Measurements from ENCODE around the gene ARHGAP4. TPM values are rescaled to one million over a fixed set of nuclear protein-coding genes. Genes with fewer than 3 reads are reported as not detected.
A peak's percentile ranks its signal among the peaks of the same experiment; 100 is the strongest.

Gene ARHGAP4
- total and polyA plus RNA-seq, 10 donors = 176 to 713 (median 269) TPM

- 94 to 100% (median 98%) methylated on average over 1 to 44 of the region's 44 CpGs for WGBS, 5 donors
- intact Hi-C loops (cut with DNase I; ENCODE audit: low total_unique reads) = no loop called here
- peak; percentile 74 for DNase-seq
- H3K4me1 ChIP-seq = peaks cover 0 to 16% (median 9%) of the 10 kb centered on the region in 6 donors
- no peaks in the 10 kb centered on the region for H3K9me3 ChIP-seq
- peaks cover 0 to 3% (median 0%) of the 10 kb centered on the region in 7 donors for H3K27me3 ChIP-seq (replicated peaks in 1 of 7)
- no peak for TF ChIP-seq POLR2AphosphoS5 (IDR thresholded peaks at IDR 0.05)
- no peak for TF ChIP-seq POLR2A (IDR thresholded peaks at IDR 0.05)
- TF ChIP-seq, protein P1, sequence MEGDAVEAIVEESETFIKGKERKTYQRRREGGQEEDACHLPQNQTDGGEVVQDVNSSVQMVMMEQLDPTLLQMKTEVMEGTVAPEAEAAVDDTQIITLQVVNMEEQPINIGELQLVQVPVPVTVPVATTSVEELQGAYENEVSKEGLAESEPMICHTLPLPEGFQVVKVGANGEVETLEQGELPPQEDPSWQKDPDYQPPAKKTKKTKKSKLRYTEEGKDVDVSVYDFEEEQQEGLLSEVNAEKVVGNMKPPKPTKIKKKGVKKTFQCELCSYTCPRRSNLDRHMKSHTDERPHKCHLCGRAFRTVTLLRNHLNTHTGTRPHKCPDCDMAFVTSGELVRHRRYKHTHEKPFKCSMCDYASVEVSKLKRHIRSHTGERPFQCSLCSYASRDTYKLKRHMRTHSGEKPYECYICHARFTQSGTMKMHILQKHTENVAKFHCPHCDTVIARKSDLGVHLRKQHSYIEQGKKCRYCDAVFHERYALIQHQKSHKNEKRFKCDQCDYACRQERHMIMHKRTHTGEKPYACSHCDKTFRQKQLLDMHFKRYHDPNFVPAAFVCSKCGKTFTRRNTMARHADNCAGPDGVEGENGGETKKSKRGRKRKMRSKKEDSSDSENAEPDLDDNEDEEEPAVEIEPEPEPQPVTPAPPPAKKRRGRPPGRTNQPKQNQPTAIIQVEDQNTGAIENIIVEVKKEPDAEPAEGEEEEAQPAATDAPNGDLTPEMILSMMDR (IDR thresholded peaks at IDR 0.05 in 8 of 11, conservative IDR thresholded peaks at IDR 0.05 in 3 of 11) = no peak
- H3K27ac ChIP-seq = no peak overlapping the region
- peaks cover 6 to 100% (median 96%) of the 10 kb centered on the region in 6 donors for H3K36me3 ChIP-seq
- no peak overlapping the region for H3K4me3 ChIP-seq
These were observed 28.6 kb upstream of the ARHGAP4 start for GRCh38 chrX:153954558-153955227.

DNA sequence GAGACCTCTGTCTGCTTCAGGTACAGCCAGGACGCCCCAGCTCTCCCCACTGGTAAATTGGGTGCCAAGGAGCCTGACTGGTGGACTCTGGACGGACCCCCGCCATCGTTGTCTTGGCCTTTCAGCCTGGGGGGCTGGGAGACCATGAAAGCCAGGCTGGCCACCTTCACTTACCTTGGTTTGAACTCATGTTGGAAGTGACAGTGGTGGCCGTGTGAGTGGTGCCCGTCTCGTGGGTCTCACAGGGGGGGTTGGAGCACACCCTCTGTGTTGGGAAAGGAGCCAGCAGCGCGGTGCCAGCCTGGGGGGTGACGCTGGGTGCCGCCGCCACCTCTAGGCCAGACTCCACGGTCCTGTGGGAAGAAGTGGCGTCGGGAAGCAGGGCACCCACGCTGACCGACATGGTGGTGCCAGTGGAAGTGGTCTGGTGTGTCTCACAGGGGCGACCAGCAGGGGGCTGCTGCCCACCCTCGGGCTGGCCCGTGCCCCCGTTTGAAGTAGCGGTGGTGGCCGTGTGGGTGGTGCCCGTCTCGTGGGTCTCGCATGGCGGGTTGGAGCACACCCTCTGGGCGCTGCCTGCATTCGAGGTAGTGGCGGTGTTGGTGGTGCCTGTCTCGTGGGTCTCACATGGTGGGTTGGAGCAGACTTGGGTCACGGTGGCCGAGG, 28.0 kb upstream of the ARHGAP4 start:
- no peak for TF ChIP-seq POLR2A (IDR thresholded peaks at IDR 0.05)
- no peak for TF ChIP-seq POLR2AphosphoS5 (IDR thresholded peaks at IDR 0.05)
- TF ChIP-seq, protein P1 (IDR thresholded peaks at IDR 0.05 in 8 of 11, conservative IDR thresholded peaks at IDR 0.05 in 3 of 11) = no peak
- H3K4me3 ChIP-seq = no peak overlapping the region
- peaks cover 6 to 100% (median 94%) of the 10 kb centered on the region in 6 donors for H3K36me3 ChIP-seq
- peaks cover 0 to 3% (median 0%) of the 10 kb centered on the region in 7 donors for H3K27me3 ChIP-seq (replicated peaks in 1 of 7)
- WGBS, 5 donors = 75 to 82% (median 77%) methylated on average over 23 to 33 of the region's 33 CpGs; no CpG with 5 or more reads in 1 of the 5 donors
- peak overlapping the region in 3 of 8 donors; percentile 18 to 48 (median 45) for H3K27ac ChIP-seq
- H3K4me1 ChIP-seq = peaks cover 0 to 23% (median 14%) of the 10 kb centered on the region in 6 donors
- peak; percentile 79 for DNase-seq
- no peaks in the 10 kb centered on the region for H3K9me3 ChIP-seq
- intact Hi-C loops (cut with DNase I; ENCODE audit: low total_unique reads) = loop anchor here (2.0 kb wide), 1 partner anchor 193 kb away; no protein-coding TSS in a partner anchor

DNA sequence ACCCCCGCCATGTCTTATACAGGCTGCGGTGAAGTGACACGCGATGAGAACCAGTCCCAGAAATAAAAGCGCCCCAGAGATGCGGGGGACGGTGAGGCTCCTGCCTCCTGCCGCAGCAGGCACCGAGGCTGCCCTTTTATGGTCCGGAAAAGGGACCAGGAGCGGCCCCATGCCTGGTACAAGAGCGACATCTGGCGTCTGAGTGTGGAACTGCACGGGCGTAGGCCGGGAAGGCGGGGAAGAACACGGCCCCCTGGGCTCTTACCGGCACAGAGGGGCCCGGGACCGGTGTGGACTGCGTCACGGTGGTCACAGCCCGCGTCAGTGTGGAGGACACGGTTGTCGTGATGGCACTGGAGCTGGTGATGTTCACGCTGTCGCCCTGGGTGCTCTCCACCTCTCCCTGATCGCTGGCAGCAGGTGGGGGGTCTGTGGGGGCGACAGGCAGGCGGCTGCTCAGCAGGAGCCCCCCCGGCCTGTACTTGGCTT, 27.3 kb upstream of the ARHGAP4 start:
- Histone ChIP-seq H3K4me3 (no peak overlapping the region), H3K36me3 (peaks cover 4 to 100% (median 88%) of the 10 kb centered on the region in 6 donors), H3K27me3 (replicated peaks in 1 of 7) (peaks cover 0 to 3% (median 0%) of the 10 kb centered on the region in 7 donors), H3K4me1 (peaks cover 0 to 29% (median 19%) of the 10 kb centered on the region in 6 donors), H3K27ac (peak overlapping the region in 3 of 8 donors; percentile 18 to 48 (median 45)), H3K9me3 (no peaks in the 10 kb centered on the region)
- DNase-seq = peak; percentile 94
- TF ChIP-seq, protein P1 (IDR thresholded peaks at IDR 0.05 in 8 of 11, conservative IDR thresholded peaks at IDR 0.05 in 3 of 11) = peak; percentile 94 to 100 (median 97)
- TF ChIP-seq POLR2AphosphoS5 (IDR thresholded peaks at IDR 0.05) = peak; percentile 66 to 78 (median 69)
- TF ChIP-seq POLR2A (IDR thresholded peaks at IDR 0.05) = no peak
- 27 to 36% (median 31%) methylated on average over 8 to 33 of the region's 33 CpGs for WGBS, 5 donors
- intact Hi-C loops (cut with DNase I; ENCODE audit: low total_unique reads) = loop anchor here (2.0 kb wide), 1 partner anchor 193 kb away; no protein-coding TSS in a partner anchor
